IMR-90 (cell line): ENCODE data around the gene OR52B2. TPM values are rescaled to one million over a fixed set of nuclear protein-coding genes. Genes with fewer than 3 reads are reported as not detected.

Source experiments
- ATAC-seq: fragments of 200-7000 bp; cut with Tn5 transposase; 2 replicates; pipeline ENCODE4 v1.9.1; 2020; ENCODE audit warnings: low read depth, mild to moderate bottlenecking, moderate library complexity
- BruUV-seq: library from RNA; stranded (reverse); fragments of 400-500 nt; replicated peaks from 2 replicates; lab custom pipeline; 2021; lab: Mats Ljungman, UMichigan
- CTCF ChIA-PET: fragments of 300-600 bp; formaldehyde crosslinking; extraction: SDS; loops from one replicate; lab custom pipeline; 2021; ENCODE audit warnings: antibody characterized with exemption; lab: Yijun Ruan, JAX
- POLR2A ChIA-PET: fragments of 300-600 bp; sonication (Branson Sonifier 250); formaldehyde crosslinking; loops from one replicate; lab custom pipeline; 2022; ENCODE audit warnings: antibody characterized with exemption; ENCODE audit not compliant: unreplicated experiment; lab: Charles Lee
- DNase-seq: peaks from one replicate; pipeline ENCODE4 v3.0.0; 2013
- H2AFZ ChIP-seq: replicated peaks from 2 replicates; pipeline ENCODE3; 2013; ENCODE audit warnings: low read length, mild to moderate bottlenecking; ENCODE audit not compliant: poor library complexity
- H2AK5ac ChIP-seq: 2 replicates; pipeline ENCODE4 v1.6.1; 2013; ENCODE audit warnings: low read depth, low read length, inconsistent platforms
- H2AK9ac ChIP-seq: replicated peaks from 2 replicates; pipeline ENCODE3; 2013; ENCODE audit warnings: mild to moderate bottlenecking, low read depth, low read length, moderate library complexity; ENCODE audit not compliant: poor library complexity
- H2BK120ac ChIP-seq: 2 replicates; pipeline ENCODE4 v1.6.1; 2013; ENCODE audit warnings: low read depth, low read length, inconsistent platforms
- H2BK15ac ChIP-seq: 3 replicates; pipeline ENCODE4 v1.6.1; 2013; ENCODE audit warnings: low read depth, low read length, inconsistent platforms
- H2BK20ac ChIP-seq: 2 replicates; pipeline ENCODE4 v1.6.1; 2013; ENCODE audit warnings: low read depth, mild to moderate bottlenecking, inconsistent platforms, low read length, moderate library complexity
- H2BK5ac ChIP-seq: 2 replicates; pipeline ENCODE4 v1.6.1; 2013; ENCODE audit warnings: mild to moderate bottlenecking, low read depth, low read length, inconsistent platforms; ENCODE audit not compliant: poor library complexity, severe bottlenecking
- H3K14ac ChIP-seq: replicated peaks from 2 replicates; pipeline ENCODE4 v1.6.1; 2013; ENCODE audit warnings: low read depth, low read length, inconsistent platforms
- H3K18ac ChIP-seq: 2 replicates; pipeline ENCODE4 v1.6.1; 2013; ENCODE audit warnings: low read depth, low read length, control low read depth
- H3K23ac ChIP-seq: 2 replicates; pipeline ENCODE4 v1.6.1; 2013; ENCODE audit warnings: low read depth, low read length, inconsistent platforms
- H3K27ac ChIP-seq: 2 replicates; pipeline ENCODE4 v1.5.1; 2013; ENCODE audit warnings: mild to moderate bottlenecking, control low read depth, low read length; ENCODE audit not compliant: insufficient read depth
- H3K27me3 ChIP-seq: 2 replicates; pipeline ENCODE4 v1.6.1; 2013; ENCODE audit warnings: low read length; ENCODE audit not compliant: control insufficient read depth, insufficient read depth
- H3K36me3 ChIP-seq: 2 replicates; pipeline ENCODE4 v1.6.1; 2013; ENCODE audit warnings: low read length, mixed read lengths; ENCODE audit not compliant: control insufficient read depth, insufficient read depth
- H3K4ac ChIP-seq: 2 replicates; pipeline ENCODE4 v1.6.1; 2013; ENCODE audit warnings: low read depth, low read length, inconsistent platforms
- H3K4me1 ChIP-seq: 2 replicates; pipeline ENCODE4 v1.6.1; 2013; ENCODE audit warnings: low read length, mixed read lengths; ENCODE audit not compliant: control insufficient read depth, insufficient read depth
- H3K4me2 ChIP-seq: 2 replicates; pipeline ENCODE4 v1.6.1; 2013; ENCODE audit warnings: low read depth, mild to moderate bottlenecking, control low read depth, low read length, moderate library complexity
- H3K4me3 ChIP-seq: 2 replicates; pipeline ENCODE4 v1.5.1; 2013; ENCODE audit warnings: low read depth, mild to moderate bottlenecking, control low read depth, low read length, moderate library complexity; ENCODE audit not compliant: insufficient read depth
- H3K56ac ChIP-seq: 2 replicates; pipeline ENCODE4 v1.6.1; 2013; ENCODE audit warnings: low read length, inconsistent platforms; ENCODE audit not compliant: insufficient read depth; ENCODE audit errors: extremely low read depth
- H3K79me1 ChIP-seq, 2 experiments: 2 replicates each; pipeline ENCODE4 v1.6.1; 2013; ENCODE audit warnings: low read length in 2 of 2, inconsistent platforms in 1 of 2, low read depth in 1 of 2
- H3K9ac ChIP-seq: 2 replicates; pipeline ENCODE4 v1.6.1; 2013; ENCODE audit warnings: low read depth, low read length, control low read depth
- H3K9me1 ChIP-seq: 2 replicates; pipeline ENCODE4 v1.6.1; 2013; ENCODE audit warnings: low read length, inconsistent platforms; ENCODE audit not compliant: insufficient read depth
- H3K9me3 ChIP-seq: 2 replicates; pipeline ENCODE4 v1.6.1; 2013; ENCODE audit warnings: low read length; ENCODE audit not compliant: control insufficient read depth, insufficient read depth
- H4K20me1 ChIP-seq: 2 replicates; pipeline ENCODE4 v1.6.1; 2013; ENCODE audit warnings: low read length, inconsistent platforms; ENCODE audit not compliant: insufficient read depth
- H4K5ac ChIP-seq: 2 replicates; pipeline ENCODE4 v1.6.1; 2013; ENCODE audit warnings: mild to moderate bottlenecking, low read depth, low read length, control low read depth
- H4K8ac ChIP-seq, 2 experiments: 2 replicates each; pipeline ENCODE4 v1.6.1; 2013; ENCODE audit warnings: low read depth in 2 of 2, low read length in 2 of 2, control low read depth in 1 of 2, inconsistent platforms in 1 of 2
- H4K91ac ChIP-seq: 2 replicates; pipeline ENCODE4 v1.6.1; 2013; ENCODE audit warnings: low read depth, low read length, inconsistent platforms; ENCODE audit not compliant: insufficient read depth
- BHLHE40 ChIP-seq: fragments of 150-350 bp; IDR thresholded peaks from 2 replicates; pipeline ENCODE4 v1.6.1; 2016; ENCODE audit warnings: mild to moderate bottlenecking, low read depth, low read length
- CEBPB ChIP-seq: IDR thresholded peaks from 2 replicates; pipeline ENCODE4 v1.6.1; 2012; ENCODE audit warnings: low read depth, low read length, improper control_type of control experiment
- CHD1 ChIP-seq: IDR thresholded peaks from 2 replicates; pipeline ENCODE4 v1.6.1; 2012; ENCODE audit warnings: low read depth, low read length, improper control_type of control experiment
- CTCF ChIP-seq: conservative IDR thresholded peaks from 2 replicates; pipeline ENCODE4 v1.5.1; 2012; ENCODE audit warnings: mild to moderate bottlenecking, low read depth, low read length, improper control_type of control experiment
- ELK1 ChIP-seq: fragments of 150-350 bp; IDR thresholded peaks from 2 replicates; pipeline ENCODE4 v1.6.1; 2016; ENCODE audit warnings: low read depth, mild to moderate bottlenecking, low read length, moderate library complexity, borderline replicate concordance
- FOS ChIP-seq: fragments of 150-350 bp; IDR thresholded peaks from 2 replicates; pipeline ENCODE4 v1.6.1; 2016; ENCODE audit warnings: low read depth, low read length
- MAFK ChIP-seq: IDR thresholded peaks from 2 replicates; pipeline ENCODE4 v1.6.1; 2012; ENCODE audit warnings: low read depth, low read length, improper control_type of control experiment
- MAZ ChIP-seq: IDR thresholded peaks from 2 replicates; pipeline ENCODE4 v1.6.1; 2012; ENCODE audit warnings: low read depth, mild to moderate bottlenecking, low read length, improper control_type of control experiment, moderate library complexity, borderline replicate concordance
- MXI1 ChIP-seq: IDR thresholded peaks from 2 replicates; pipeline ENCODE4 v1.6.1; 2012; ENCODE audit warnings: low read depth, mild to moderate bottlenecking, low read length, moderate library complexity, borderline replicate concordance
- NFE2L2 ChIP-seq: fragments of 150-350 bp; IDR thresholded peaks from 2 replicates; pipeline ENCODE4 v1.6.1; 2016; ENCODE audit warnings: low read depth, mild to moderate bottlenecking, low read length
- POLR2A ChIP-seq: IDR thresholded peaks from 2 replicates; pipeline ENCODE4 v1.6.1; 2012; ENCODE audit warnings: mild to moderate bottlenecking, low read depth, low read length
- RAD21 ChIP-seq: IDR thresholded peaks from 2 replicates; pipeline ENCODE4 v1.6.1; 2012; ENCODE audit warnings: low read length, improper control_type of control experiment
- RCOR1 ChIP-seq: IDR thresholded peaks from 2 replicates; pipeline ENCODE4 v1.6.1; 2012; ENCODE audit warnings: mild to moderate bottlenecking, low read length, improper control_type of control experiment; ENCODE audit not compliant: insufficient replicate concordance
- RFX5 ChIP-seq: IDR thresholded peaks from 2 replicates; pipeline ENCODE4 v1.8.0; 2012; ENCODE audit warnings: low read depth, mild to moderate bottlenecking, low read length, moderate library complexity
- SMC3 ChIP-seq: fragments of 150-350 bp; IDR thresholded peaks from 2 replicates; pipeline ENCODE4 v1.6.1; 2016; ENCODE audit warnings: low read depth, mild to moderate bottlenecking, antibody characterized with exemption, low read length, moderate library complexity
- USF2 ChIP-seq: fragments of 150-350 bp; IDR thresholded peaks from 2 replicates; pipeline ENCODE4 v1.6.1; 2017; ENCODE audit warnings: mild to moderate bottlenecking, antibody characterized with exemption, low read length, low read depth
- WGBS, 2 experiments: methylation state at CpG; one replicate each; pipeline versions ENCODE4 v1.1.5 to v1.1.7; 2013; ENCODE audit warnings: missing lambda C conversion rate in 2 of 2; ENCODE audit not compliant: insufficient read length in 1 of 2; ENCODE audit errors: extremely low coverage in 2 of 2; 5-methylcytosine and 5-hydroxymethylcytosine counted together
- dilution Hi-C: fragments of 300-500 bp; cut with HindIII; formaldehyde crosslinking; loops from one replicate; pipeline ENCODE4 v1.14.3; 2018; ENCODE audit warnings: low sequenced_read_pairs; ENCODE audit not compliant: unreplicated experiment
- in situ Hi-C: fragments of 300-500 bp; cut with MboI; formaldehyde crosslinking; loops from 3 replicates; pipeline ENCODE4 v1.14.3; 2019; ENCODE audit warnings: low sequenced_read_pairs, inconsistent platforms, mixed read lengths
- intact Hi-C: fragments of 100-400 bp; cut with micrococcal nuclease; formaldehyde crosslinking; loops from 2 replicates; pipeline ENCODE4 v1.10.0; 2022
- polyA plus RNA-seq, 3 experiments: library from polyadenylated mRNA; depleted of rRNA; stranded (reverse); fragments of >200 nt; gene quantifications; 2 replicates each; pipeline ENCODE4 v1.2.3, GENCODE V29; 2012; ENCODE audit warnings: low replicate concordance in 1 of 3
- total RNA-seq: library from RNA; depleted of rRNA; stranded (reverse); fragments of >200 nt; gene quantifications from 2 replicates; pipeline ENCODE4 v1.2.3, GENCODE V29; 2012

Gene OR52B2
- total and polyA plus RNA-seq, 2 of the 4 experiments (the other 2 are of a cell fraction): not detected

- no peak overlapping the region for H3K9ac ChIP-seq
- no CpG with 5 or more reads among the region's 1 CpG for WGBS, 2 experiments
- no peak overlapping the region for H2AK5ac ChIP-seq
- H3K9me1 ChIP-seq: no peaks in the 10 kb centered on the region
- H4K5ac ChIP-seq: no peak overlapping the region
- ATAC-seq (no peak), DNase-seq (no peak)
- no peak overlapping the region for H2AK9ac ChIP-seq
- no peaks in the 10 kb centered on the region for H3K36me3 ChIP-seq
- no peaks in the 10 kb centered on the region for H4K20me1 ChIP-seq
- intact Hi-C loops (no loop called here), dilution Hi-C loops (no loop called here), in situ Hi-C loops (no loop called here)
- no peak overlapping the region for H3K56ac ChIP-seq
- no peak overlapping the region for H3K4ac ChIP-seq
- peaks cover 1% of the 10 kb centered on the region; the same call in 1 of the 2 replicates for H3K27me3 ChIP-seq
- H4K8ac ChIP-seq: no peak overlapping the region
- no peak overlapping the region for H2AFZ ChIP-seq
- ChIA-PET POLR2A (no interaction called here), CTCF (no interaction called here)
- no peak overlapping the region for H3K4me3 ChIP-seq
- H3K23ac ChIP-seq: no peak overlapping the region
- no peak overlapping the region for H2BK5ac ChIP-seq
- no peaks in the 10 kb centered on the region for H3K79me1 ChIP-seq
- H3K27ac ChIP-seq: no peak overlapping the region
- no peak overlapping the region for H3K4me2 ChIP-seq
- no peak overlapping the region for H3K18ac ChIP-seq
- no peaks in the 10 kb centered on the region for H3K9me3 ChIP-seq
- H4K91ac ChIP-seq: no peak overlapping the region
- no peak overlapping the region for H2BK120ac ChIP-seq
- no peak for TF ChIP-seq RFX5
- TF ChIP-seq MXI1: no peak
- no peak for TF ChIP-seq MAZ
- no peak for TF ChIP-seq SMC3
- TF ChIP-seq NFE2L2: no peak
- no peak for TF ChIP-seq CTCF
- no peak for TF ChIP-seq RAD21
- TF ChIP-seq RCOR1: no peak
- no peak for TF ChIP-seq MAFK
- TF ChIP-seq CHD1: no peak
- TF ChIP-seq USF2: no peak
- no peak for TF ChIP-seq BHLHE40
- no peak for TF ChIP-seq CEBPB
- TF ChIP-seq FOS: no peak
- no peak for TF ChIP-seq ELK1
- TF ChIP-seq POLR2A: no peak
- H2BK20ac ChIP-seq: no peak overlapping the region
- H3K14ac ChIP-seq: no peak overlapping the region
- no peak overlapping the region for H2BK15ac ChIP-seq
- H3K4me1 ChIP-seq: peaks cover 2% of the 10 kb centered on the region; the same call in 1 of the 2 replicates
- no TSS peak for BruUV-seq
Observed at GRCh38 chr11:6194065-6194581, 24.0 kb upstream of the OR52B2 start.
